WERI-Rb-1 (cell line): Measurements from ENCODE around the gene ATP2B2.

ENCODE experiments used
- DNase-seq: peaks from one replicate; pipeline ENCODE4 v3.0.0-alpha.2; 2020
- H3K27ac ChIP-seq: fragments of 250-450 bp; sonication (Bioruptor Pico); 2 replicates; pipeline ENCODE4 v1.5.1; 2020; ENCODE audit warnings: mild to moderate bottlenecking, moderate library complexity
- H3K27me3 ChIP-seq: fragments of 250-450 bp; sonication (Bioruptor Pico); 2 replicates; pipeline ENCODE4 v1.5.1; 2021; ENCODE audit warnings: mild to moderate bottlenecking, low read depth, moderate library complexity; ENCODE audit not compliant: insufficient read depth, severe bottlenecking
- H3K36me3 ChIP-seq: fragments of 250-450 bp; sonication (Bioruptor Pico); 2 replicates; pipeline ENCODE4 v1.5.1; 2020; ENCODE audit warnings: mild to moderate bottlenecking, moderate library complexity
- H3K4me3 ChIP-seq: 2 replicates; pipeline ENCODE4 v1.5.1; 2011; ENCODE audit warnings: low read depth, mild to moderate bottlenecking, control low read depth, low read length
- H3K9me3 ChIP-seq: fragments of 250-450 bp; sonication (Bioruptor Pico); 2 replicates; pipeline ENCODE4 v1.5.1; 2021; ENCODE audit warnings: mild to moderate bottlenecking, moderate library complexity; ENCODE audit not compliant: severe bottlenecking
- TF ChIP-seq, protein P1 (sequence below): IDR thresholded peaks from 2 replicates; pipeline ENCODE4 v1.5.1; 2011; ENCODE audit warnings: low read depth, mild to moderate bottlenecking, control low read depth, inconsistent platforms, low read length

Gene ATP2B2

DNA sequence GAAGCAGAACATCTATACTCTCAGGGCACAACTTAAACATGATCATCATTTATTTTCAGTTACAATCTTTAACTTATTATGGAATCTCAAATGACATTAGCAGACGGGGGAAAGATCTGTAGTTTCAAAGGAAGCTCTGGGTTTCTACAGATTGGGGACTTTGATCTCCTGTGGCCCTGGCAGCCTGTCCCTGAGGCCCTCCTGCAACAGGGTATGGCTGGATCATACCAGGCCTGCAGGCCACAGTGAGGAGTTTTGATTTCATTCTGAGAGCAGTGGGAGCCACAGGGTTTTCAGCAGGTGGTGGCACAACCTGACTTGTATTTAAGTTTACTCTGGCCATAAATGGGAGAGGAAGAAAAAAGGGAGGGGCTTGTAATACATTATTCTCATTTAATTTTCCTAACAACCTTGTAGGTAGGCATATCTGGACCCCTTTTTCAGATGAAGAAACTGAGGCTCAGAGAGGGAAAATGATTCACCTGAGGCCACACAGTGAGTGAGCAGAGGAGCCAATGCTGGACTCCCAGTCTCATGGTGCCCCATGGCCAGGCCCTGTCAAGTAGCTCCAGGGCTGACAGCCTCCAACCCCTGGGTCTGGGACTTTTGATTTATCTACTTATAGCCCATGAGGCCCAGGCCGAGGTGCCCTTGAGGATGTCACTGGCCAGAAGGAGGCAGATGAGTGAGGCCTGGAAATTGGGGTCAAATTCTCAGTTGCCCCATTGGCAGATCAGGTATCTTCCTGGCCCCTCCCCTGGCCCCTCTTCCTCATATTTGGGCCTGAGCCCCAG is 71.0 kb downstream of the ATP2B2 start:
- Histone ChIP-seq H3K36me3 (no peaks in the 10 kb centered on the region), H3K27me3 (no peaks in the 10 kb centered on the region), H3K9me3 (no peaks in the 10 kb centered on the region), H3K4me3 (no peak overlapping the region), H3K27ac (no peak overlapping the region)
- TF ChIP-seq, protein P1, sequence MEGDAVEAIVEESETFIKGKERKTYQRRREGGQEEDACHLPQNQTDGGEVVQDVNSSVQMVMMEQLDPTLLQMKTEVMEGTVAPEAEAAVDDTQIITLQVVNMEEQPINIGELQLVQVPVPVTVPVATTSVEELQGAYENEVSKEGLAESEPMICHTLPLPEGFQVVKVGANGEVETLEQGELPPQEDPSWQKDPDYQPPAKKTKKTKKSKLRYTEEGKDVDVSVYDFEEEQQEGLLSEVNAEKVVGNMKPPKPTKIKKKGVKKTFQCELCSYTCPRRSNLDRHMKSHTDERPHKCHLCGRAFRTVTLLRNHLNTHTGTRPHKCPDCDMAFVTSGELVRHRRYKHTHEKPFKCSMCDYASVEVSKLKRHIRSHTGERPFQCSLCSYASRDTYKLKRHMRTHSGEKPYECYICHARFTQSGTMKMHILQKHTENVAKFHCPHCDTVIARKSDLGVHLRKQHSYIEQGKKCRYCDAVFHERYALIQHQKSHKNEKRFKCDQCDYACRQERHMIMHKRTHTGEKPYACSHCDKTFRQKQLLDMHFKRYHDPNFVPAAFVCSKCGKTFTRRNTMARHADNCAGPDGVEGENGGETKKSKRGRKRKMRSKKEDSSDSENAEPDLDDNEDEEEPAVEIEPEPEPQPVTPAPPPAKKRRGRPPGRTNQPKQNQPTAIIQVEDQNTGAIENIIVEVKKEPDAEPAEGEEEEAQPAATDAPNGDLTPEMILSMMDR, result no peak
- DNase-seq, result no peak

DNA sequence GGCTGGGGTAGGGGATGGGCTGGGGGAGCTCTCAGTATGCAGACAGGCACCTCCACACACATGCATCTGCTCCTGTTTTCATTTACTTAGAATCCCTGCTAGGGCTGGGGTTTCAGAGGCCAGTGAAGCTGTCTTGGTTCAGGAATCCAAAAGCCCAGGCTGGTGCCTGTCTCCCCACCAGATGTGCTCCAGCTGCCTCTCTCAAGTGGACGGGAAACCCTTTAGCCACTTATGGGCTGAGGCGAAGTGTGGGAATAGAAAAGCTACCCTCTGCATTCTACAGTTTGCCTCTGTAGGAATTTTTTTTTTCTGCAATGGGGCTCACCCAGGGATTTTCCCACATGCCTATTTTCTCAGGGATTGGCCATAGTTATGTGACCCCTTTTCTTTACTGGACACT is 72.5 kb downstream of the ATP2B2 start:
- no peak overlapping the region for H3K27ac ChIP-seq
- H3K36me3 ChIP-seq, result no peaks in the 10 kb centered on the region
- no peak overlapping the region for H3K4me3 ChIP-seq
- TF ChIP-seq, protein P1, result no peak
- DNase-seq, result no peak
- H3K9me3 ChIP-seq, result no peaks in the 10 kb centered on the region
- no peaks in the 10 kb centered on the region for H3K27me3 ChIP-seq

DNA sequence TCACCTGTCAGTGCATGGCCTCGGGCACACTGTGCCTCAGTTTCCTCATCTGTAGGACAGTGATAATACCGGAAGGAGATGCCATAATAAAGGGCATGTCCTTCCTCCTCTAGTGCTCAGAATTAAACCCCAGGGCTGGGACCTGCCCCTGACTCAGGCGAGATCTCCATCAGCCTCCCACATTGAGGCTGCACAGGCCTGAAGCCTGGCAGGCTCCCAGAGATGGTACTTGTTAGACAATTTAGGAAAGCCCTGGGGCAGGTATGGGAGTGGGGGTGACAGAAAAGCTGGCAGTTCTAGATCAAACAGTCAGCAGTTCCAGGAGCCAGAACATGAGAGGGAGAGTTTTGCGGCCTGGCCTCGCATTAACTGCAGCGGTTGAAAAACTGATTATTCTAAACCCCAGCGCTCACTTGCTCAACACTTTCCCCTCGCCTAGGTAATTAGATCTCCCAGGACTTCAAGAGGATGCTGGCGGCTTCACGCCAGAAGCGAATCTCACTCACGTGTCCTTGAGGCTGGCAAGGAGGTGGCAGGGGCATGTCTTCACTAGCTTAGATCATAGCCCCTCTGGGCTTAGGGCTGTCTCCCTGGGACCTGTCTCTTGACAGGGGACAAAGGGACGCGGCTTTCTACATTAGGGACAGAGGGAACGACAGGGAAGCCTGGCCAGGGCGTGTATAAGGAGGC is 73.1 kb downstream of the ATP2B2 start:
- Histone ChIP-seq H3K4me3 (no peak overlapping the region), H3K27me3 (no peaks in the 10 kb centered on the region), H3K27ac (no peak overlapping the region), H3K36me3 (no peaks in the 10 kb centered on the region), H3K9me3 (no peaks in the 10 kb centered on the region)
- TF ChIP-seq, protein P1, result no peak
- DNase-seq, result no peak

DNA sequence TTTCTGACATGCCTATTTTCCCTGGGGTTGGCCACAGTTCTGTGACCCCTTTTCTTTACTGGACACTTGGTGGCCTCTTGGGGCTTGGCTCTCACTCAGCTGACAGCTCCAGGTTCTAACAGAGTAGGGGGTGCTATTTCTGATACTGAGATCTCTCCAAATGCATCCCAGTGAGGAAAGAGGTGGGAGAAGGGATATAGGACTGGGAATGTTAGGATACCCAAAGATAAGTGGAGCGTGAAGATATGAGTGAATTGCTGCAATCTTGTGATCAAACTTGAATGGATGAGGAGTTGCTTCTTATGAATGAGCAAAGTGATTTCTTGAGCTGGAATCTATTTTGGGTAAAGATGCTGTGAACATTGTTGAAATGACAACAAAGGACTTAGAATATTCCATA is 74.6 kb downstream of the ATP2B2 start:
- no peaks in the 10 kb centered on the region for H3K36me3 ChIP-seq
- H3K27me3 ChIP-seq, result no peaks in the 10 kb centered on the region
- DNase-seq, result no peak
- H3K27ac ChIP-seq, result no peak overlapping the region
- TF ChIP-seq, protein P1, result no peak
- no peaks in the 10 kb centered on the region for H3K9me3 ChIP-seq
- H3K4me3 ChIP-seq, result no peak overlapping the region

DNA sequence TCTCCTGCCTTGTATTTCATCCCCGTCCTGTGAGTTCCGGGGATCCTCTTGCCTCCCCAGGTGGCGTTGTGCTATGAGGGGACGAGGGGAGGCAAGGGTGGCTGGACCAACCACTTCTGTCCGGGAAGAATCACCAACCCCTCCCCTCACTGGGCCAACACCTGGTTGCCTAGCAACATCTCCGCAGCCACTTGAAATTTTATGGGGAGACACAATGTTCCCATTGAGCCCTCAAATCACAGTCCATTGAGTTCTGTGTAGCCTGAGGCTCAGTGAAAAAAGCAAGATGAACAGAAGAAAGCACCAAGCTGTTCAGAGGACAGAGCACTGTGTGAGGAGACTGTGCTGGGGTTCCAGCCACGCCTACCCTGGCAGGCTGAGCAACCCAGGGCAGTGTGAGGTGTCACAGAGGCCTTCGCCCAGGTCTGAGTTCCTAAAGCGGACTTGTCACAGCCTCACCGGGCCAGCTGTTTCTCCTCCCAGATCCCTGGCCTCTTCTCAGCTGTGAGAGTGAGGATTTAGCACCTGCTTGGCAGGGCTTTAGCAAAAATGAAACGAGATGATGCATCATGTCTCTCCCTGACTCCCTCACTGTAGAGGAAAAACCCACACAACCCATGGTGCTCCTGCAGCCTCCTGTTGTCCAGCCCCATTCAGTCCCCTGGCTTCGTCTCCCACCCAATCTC is 76.8 kb downstream of the ATP2B2 start:
- Histone ChIP-seq H3K9me3 (no peaks in the 10 kb centered on the region), H3K36me3 (no peaks in the 10 kb centered on the region), H3K4me3 (no peak overlapping the region), H3K27ac (no peak overlapping the region), H3K27me3 (no peaks in the 10 kb centered on the region)
- TF ChIP-seq, protein P1, result no peak
- DNase-seq, result no peak
